GM06990 (cell line): ENCODE data around the gene DSCAM.

Source experiments
- DNase-seq: peaks from one replicate; pipeline ENCODE4 v3.0.0-alpha.2; 2011; ENCODE audit not compliant: insufficient read length; ENCODE audit errors: extremely low read depth
- H3K27me3 ChIP-seq: replicated peaks from 2 replicates; pipeline ENCODE4 v1.6.0; 2011; ENCODE audit warnings: low read length; ENCODE audit not compliant: control insufficient read depth, insufficient read depth
- H3K36me3 ChIP-seq: 2 replicates; pipeline ENCODE4 v1.5.1; 2011; ENCODE audit warnings: low read length; ENCODE audit not compliant: control insufficient read depth, insufficient read depth
- H3K4me3 ChIP-seq: replicated peaks from 2 replicates; pipeline ENCODE4 v1.5.1; 2011; ENCODE audit warnings: low read depth, mild to moderate bottlenecking, control low read depth, low read length
- TF ChIP-seq, protein P1 (sequence below): IDR thresholded peaks from 2 replicates; pipeline ENCODE4 v1.5.1; 2011; ENCODE audit warnings: low read length, control low read depth, mild to moderate bottlenecking, inconsistent platforms; ENCODE audit not compliant: insufficient read depth, poor library complexity, severe bottlenecking

DSCAM gene

DNA sequence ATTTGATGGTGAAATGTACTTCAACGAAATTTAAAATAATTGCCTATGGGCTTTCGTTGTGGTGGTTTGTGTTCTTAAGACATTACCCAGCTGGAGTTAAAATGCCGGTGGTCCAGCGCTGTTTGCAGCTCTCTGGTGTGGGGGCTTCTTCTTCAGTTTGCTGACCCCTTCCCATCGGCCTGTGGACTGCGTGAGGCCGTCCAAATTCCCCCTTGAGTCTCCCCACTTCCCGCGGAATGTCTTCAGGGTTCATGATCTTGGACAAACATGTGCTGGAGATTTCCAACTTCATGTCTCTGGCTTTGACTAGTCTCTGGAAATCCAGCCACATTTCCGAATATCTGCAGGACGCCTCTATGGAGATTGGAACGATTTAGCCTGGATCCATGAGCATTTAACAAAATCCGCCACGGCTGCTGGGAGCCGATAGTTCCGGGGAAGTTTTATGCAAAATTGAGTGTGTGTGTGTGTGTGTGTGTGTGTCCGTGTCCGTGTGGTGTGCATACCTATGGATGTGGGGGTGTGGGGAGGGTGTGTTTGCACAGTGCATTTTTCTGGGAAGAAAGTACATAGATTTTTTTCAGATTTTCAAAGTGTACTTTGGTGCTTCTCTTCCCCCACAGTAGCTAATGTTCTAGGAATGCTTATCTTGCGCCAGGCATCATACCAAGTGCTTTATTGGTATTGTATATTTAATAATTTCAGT, 862.5 kb downstream of the DSCAM start:
- Histone ChIP-seq H3K36me3 (no peaks in the 10 kb centered on the region), H3K27me3 (no peaks in the 10 kb centered on the region), H3K4me3 (no peak overlapping the region)
- DNase-seq, result no peak
- TF ChIP-seq, protein P1, sequence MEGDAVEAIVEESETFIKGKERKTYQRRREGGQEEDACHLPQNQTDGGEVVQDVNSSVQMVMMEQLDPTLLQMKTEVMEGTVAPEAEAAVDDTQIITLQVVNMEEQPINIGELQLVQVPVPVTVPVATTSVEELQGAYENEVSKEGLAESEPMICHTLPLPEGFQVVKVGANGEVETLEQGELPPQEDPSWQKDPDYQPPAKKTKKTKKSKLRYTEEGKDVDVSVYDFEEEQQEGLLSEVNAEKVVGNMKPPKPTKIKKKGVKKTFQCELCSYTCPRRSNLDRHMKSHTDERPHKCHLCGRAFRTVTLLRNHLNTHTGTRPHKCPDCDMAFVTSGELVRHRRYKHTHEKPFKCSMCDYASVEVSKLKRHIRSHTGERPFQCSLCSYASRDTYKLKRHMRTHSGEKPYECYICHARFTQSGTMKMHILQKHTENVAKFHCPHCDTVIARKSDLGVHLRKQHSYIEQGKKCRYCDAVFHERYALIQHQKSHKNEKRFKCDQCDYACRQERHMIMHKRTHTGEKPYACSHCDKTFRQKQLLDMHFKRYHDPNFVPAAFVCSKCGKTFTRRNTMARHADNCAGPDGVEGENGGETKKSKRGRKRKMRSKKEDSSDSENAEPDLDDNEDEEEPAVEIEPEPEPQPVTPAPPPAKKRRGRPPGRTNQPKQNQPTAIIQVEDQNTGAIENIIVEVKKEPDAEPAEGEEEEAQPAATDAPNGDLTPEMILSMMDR, result no peak

DNA sequence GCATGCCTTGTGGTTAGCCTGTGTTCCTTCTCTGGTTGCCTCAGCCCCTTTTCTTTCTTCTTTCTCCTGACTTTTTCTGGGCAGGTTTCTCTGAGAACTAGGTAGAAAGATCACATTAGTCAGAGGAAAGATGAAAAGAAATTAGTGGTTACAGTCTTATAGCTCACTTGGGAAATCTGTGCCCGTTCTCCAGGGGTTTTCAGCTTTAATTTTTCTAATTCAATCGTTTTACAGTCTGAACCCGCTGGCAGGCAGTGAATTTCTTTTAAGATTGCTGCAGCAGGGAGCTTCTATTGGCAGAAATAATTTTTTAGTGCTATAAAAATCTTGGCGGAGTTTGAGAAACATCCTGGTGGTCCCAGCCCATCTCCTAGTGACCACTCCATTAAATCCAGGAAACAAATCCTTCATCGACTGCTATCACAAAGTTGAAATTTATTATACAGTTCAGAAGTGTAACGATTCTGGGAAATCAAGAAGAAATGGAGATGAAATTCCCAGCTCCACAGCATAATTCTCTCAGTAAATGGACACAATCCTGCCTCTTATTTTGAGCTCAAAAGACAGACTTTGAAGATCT, 866.6 kb downstream of the DSCAM start:
- Histone ChIP-seq H3K36me3 (no peaks in the 10 kb centered on the region), H3K27me3 (no peaks in the 10 kb centered on the region), H3K4me3 (no peak overlapping the region)
- DNase-seq, result no peak
- TF ChIP-seq, protein P1, result no peak

DNA sequence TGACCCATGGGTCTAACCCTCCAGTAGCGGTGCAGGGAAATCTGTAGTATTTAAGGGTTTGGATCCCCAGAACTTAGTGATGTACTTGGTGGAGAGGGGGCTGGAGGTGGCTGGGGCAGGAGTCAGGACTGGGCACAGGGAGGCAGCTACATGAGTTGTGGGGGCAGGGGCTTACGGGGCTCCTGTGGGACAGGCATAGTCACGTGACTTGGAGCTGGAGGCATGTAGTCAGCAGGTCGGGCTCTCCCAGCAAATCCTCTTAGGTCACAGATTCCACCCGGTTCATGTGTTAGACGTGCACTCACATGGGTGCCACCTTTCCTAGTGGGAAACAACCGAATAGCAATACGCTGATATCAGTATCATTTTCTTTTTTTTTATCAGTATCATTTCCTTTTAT, 867.6 kb downstream of the DSCAM start:
- no peak for DNase-seq

DNA sequence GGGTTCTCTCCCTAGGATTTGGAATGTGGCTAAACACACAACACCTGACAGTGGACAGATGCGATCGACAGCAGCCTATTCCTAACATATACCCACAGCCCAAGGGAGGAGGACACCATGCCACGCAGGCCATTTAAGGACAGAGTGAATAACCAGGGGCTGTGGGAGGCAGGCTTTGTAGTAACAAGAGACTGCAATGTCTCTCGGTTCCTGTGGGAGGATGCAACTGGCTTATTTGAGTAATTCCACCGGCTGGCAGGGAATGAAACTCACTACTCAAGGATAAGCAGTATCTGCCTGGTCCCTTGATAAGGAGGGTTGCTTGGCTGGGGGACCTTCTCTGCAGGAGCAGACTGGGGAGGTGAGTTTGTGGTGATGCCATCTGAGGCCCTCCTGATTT, 870.2 kb downstream of the DSCAM start:
- no peak overlapping the region for H3K4me3 ChIP-seq
- H3K27me3 ChIP-seq, result no peaks in the 10 kb centered on the region
- no peak for DNase-seq
- TF ChIP-seq, protein P1, result no peak
- H3K36me3 ChIP-seq, result no peaks in the 10 kb centered on the region

More for the DNA sequence above, 867.6 kb downstream of the DSCAM start:
- TF ChIP-seq, protein P1, result no peak
- no peaks in the 10 kb centered on the region for H3K27me3 ChIP-seq
- H3K4me3 ChIP-seq, result no peak overlapping the region
- no peaks in the 10 kb centered on the region for H3K36me3 ChIP-seq

DNA sequence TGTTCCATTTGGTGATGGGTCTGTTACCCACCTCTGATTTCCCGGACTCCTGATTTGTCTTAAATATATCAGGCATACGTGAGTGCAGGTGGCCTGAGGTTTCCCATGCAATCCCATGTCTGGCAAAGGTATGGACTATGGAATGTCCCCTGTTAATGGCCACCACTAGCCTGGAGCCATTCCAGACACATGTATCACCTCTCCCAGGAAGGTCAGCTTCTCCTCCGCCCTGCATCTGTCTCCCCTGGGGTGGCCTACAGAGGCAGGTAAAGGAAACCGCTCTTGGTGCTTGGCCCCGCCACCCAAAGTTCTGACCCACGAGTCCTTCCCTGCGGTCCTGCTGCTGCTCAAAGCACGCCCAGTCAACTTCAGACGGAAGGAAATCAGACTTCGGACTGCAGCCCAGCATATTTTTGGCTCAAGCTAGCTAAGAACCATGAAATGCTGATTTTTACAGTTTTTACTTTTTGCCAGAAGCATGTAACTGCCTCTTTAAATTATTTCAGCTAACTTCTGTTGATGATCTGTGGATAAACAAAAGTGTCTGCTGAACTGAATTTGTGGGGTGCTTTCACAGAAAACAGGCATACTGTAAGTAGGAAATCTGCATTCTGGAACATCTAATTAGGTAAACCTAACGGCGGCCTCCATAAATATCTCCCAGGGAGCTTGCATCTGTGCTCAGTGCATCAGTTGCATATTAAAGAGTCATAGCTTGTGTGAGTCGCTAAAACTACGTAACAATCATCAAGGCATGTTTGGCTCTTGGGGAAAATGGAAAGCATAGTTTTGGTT, 873.8 kb downstream of the DSCAM start:
- Histone ChIP-seq H3K36me3 (no peaks in the 10 kb centered on the region), H3K4me3 (no peak overlapping the region), H3K27me3 (no peaks in the 10 kb centered on the region)
- no peak for DNase-seq
- TF ChIP-seq, protein P1, result no peak
